Tibial nerve (tissue), 4 donors: ENCODE results near the gene CDHR1. TPM values are rescaled to one million over a fixed set of nuclear protein-coding genes. Genes with fewer than 3 reads are reported as not detected.
A peak's percentile ranks its signal among the peaks of the same experiment; 100 is the strongest.

Experiments
- DNase-seq, 2 donors: peaks; one replicate each; pipeline ENCODE4 v3.0.0-alpha.2; 2019; ENCODE audit warnings: low spot score in 2 of 2
- H3K27ac ChIP-seq, 4 donors: fragments of 200-600 bp; sonication (generic) in 3 of 4; one replicate each; pipeline ENCODE4 v1.5.1; 2017 to 2019; ENCODE audit warnings: mild to moderate bottlenecking in 1 of 4
- H3K27me3 ChIP-seq, 2 donors: fragments of 200-600 bp; sonication (generic) in 1 of 2; one replicate each; pipeline versions ENCODE4 v1.5.1 to v1.6.0; 2017 to 2019
- H3K36me3 ChIP-seq, 3 donors: fragments of 200-600 bp; sonication (generic); one replicate each; pipeline ENCODE4 v1.5.1; 2018 to 2019
- H3K4me1 ChIP-seq, 4 donors: fragments of 200-600 bp; sonication (generic) in 3 of 4; one replicate each; pipeline ENCODE4 v1.5.1; 2017 to 2019
- H3K4me3 ChIP-seq, 4 donors: fragments of 200-600 bp; sonication (generic) in 3 of 4; one replicate each; pipeline ENCODE4 v1.5.1; 2017 to 2019; ENCODE audit warnings: mild to moderate bottlenecking in 1 of 4, moderate library complexity in 1 of 4
- H3K9me3 ChIP-seq, 4 donors: fragments of 200-600 bp; sonication (generic) in 3 of 4; one replicate each; pipeline ENCODE4 v1.5.1; 2017 to 2019
- EP300 ChIP-seq, 2 donors: sonication (generic); formaldehyde crosslinking; IDR thresholded peaks; one replicate each; pipeline ENCODE4 v1.6.1; 2017; ENCODE audit warnings: antibody characterized with exemption in 2 of 2, mild to moderate bottlenecking in 1 of 2
- POLR2A ChIP-seq, 2 donors: fragments of 450-650 bp; IDR thresholded peaks; one replicate each; pipeline ENCODE4 v1.6.1; 2017; ENCODE audit warnings: antibody characterized with exemption in 2 of 2, mild to moderate bottlenecking in 2 of 2, moderate library complexity in 2 of 2
- WGBS, 2 donors: methylation state at CpG; one replicate each; pipeline ENCODE4 v1.1.5; 2018; 5-methylcytosine and 5-hydroxymethylcytosine counted together
- total RNA-seq, 4 donors: library from RNA; depleted of rRNA; stranded (reverse); fragments of >200 nt; gene quantifications; one replicate each; pipeline ENCODE4 v1.1.0, GENCODE V29; 2016
- TF ChIP-seq, protein P1 (sequence below), 5 experiments: fragments of 200-600 bp in 3 of 5; fragments of 450-650 bp in 2 of 5; sonication (generic) in 3 of 5; IDR thresholded peaks; one replicate each; pipeline ENCODE4 v1.5.1; 2016 to 2019; ENCODE audit warnings: antibody characterized with exemption in 5 of 5, mild to moderate bottlenecking in 3 of 5, moderate library complexity in 2 of 5

Gene CDHR1
- total RNA-seq, 4 donors from 2014 or later = 0.30 to 1.0 (median 0.44) TPM; not detected in 1

DNA sequence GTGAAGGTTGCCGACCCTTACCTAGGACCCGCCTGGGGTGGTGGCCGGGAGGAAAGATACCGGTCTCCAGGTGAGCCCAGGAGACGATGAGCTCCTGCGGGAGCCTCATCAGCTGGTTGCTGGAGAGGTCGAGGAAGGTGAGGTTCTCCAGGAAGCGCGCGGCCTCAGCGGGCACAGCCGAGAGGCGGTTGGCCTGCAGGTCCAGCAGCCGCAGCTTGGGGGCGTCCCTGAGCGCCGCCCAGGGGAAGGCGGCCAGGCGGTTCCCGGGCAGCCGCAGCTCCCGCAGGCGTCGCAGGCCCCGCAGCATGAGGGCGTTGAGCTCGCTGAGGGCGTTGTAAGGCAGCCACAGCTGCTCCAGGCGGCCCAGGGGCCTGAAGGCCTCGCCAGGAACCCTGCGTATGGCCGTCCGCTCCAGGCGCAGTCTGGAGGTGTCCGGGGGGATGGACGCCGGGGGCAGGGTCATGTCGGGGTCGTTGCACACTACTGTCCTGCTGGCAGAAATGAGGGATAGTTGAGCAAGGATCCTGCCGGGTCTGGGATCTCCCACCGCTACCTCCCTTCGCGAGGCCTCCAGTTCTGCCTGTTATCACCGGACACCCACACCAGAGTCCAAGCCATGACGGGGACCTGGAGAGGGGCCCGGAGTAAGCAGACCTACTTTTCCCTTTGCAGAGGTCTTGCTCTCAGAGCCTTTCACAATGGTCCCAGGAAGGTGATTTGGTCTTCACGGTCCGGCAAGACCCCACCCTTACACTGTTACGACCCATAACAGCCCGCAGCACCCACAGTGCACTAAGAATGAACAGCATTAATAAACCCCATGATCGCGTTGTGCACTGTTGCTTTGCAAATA is 43.1 kb downstream of the CDHR1 start:
- WGBS, 2 donors = 54% methylated on average over 41 to 47 of the region's 52 CpGs

DNA sequence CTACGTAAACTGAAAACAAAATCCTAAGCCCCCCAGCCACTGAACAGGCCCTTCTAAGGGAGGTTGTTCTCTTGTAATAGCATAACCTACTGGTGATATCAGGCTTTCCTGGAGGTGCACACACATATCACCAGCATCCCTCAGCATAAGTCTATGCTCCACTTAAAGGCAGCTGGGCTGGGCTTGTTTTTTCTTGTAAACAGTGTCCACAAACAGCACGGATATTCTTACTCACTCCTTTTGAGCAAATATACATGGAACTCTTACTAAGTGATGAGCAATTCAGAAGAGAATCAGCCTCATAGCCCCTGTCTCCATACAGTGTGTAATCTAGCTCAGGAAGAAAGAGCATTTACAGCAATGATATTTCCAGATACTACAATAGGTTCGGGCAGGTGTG is 44.6 kb downstream of the CDHR1 start:
- Histone ChIP-seq H3K4me1 (peaks cover 0 to 8% (median 0%) of the 10 kb centered on the region in 4 donors), H3K9me3 (no peaks in the 10 kb centered on the region), H3K27ac (no peak overlapping the region), H3K27me3 (peaks cover 0 to 8% of the 10 kb centered on the region in 2 donors), H3K36me3 (no peaks in the 10 kb centered on the region), H3K4me3 (no peak overlapping the region)
- no peak for TF ChIP-seq EP300 (IDR thresholded peaks at IDR 0.05)
- TF ChIP-seq, protein P1, sequence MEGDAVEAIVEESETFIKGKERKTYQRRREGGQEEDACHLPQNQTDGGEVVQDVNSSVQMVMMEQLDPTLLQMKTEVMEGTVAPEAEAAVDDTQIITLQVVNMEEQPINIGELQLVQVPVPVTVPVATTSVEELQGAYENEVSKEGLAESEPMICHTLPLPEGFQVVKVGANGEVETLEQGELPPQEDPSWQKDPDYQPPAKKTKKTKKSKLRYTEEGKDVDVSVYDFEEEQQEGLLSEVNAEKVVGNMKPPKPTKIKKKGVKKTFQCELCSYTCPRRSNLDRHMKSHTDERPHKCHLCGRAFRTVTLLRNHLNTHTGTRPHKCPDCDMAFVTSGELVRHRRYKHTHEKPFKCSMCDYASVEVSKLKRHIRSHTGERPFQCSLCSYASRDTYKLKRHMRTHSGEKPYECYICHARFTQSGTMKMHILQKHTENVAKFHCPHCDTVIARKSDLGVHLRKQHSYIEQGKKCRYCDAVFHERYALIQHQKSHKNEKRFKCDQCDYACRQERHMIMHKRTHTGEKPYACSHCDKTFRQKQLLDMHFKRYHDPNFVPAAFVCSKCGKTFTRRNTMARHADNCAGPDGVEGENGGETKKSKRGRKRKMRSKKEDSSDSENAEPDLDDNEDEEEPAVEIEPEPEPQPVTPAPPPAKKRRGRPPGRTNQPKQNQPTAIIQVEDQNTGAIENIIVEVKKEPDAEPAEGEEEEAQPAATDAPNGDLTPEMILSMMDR (IDR thresholded peaks at IDR 0.05) = no peak
- no peak for TF ChIP-seq POLR2A (IDR thresholded peaks at IDR 0.05)
- no peak for DNase-seq
- 85 to 88% methylated on average over 3 of the region's 3 CpGs for WGBS, 2 donors

More for the DNA sequence above, 43.1 kb downstream of the CDHR1 start:
- Histone ChIP-seq H3K27ac (no peak overlapping the region), H3K4me3 (no peak overlapping the region), H3K4me1 (no peaks in the 10 kb centered on the region), H3K27me3 (peaks cover 0 to 10% of the 10 kb centered on the region in 2 donors), H3K9me3 (no peaks in the 10 kb centered on the region), H3K36me3 (no peaks in the 10 kb centered on the region)
- TF ChIP-seq, protein P1 (IDR thresholded peaks at IDR 0.05) = no peak
- TF ChIP-seq POLR2A (IDR thresholded peaks at IDR 0.05) (no peak), EP300 (IDR thresholded peaks at IDR 0.05) (no peak)
- DNase-seq = no peak

DNA sequence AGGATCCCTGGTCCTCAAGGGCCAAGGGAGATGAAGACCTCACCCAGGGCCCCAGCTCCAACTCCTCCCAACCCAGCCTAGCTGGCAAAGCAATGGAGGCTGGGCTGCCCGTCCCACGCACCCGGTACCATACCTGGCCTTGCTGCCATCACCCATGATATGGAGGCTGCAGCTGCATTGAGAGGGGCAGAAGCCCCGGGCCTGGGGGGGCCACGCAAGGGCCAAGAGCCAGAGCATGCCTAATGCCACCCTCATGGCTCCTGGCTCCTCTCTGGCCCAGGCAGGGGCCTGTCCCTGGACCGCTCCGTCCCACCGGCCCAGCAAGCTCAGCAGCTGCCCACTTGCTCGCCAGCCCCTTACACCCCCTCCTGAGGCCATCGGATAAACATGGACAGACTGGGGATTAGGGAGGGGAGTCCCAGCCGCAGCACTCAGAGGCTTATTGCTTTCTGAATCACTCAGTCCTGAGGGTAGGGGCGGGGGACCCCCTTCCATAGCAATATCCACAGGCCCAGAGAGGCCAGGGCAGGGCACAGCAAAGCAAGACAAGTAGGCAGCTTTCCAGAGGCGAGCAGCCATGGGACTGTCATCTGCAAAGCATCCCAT is 47.0 kb downstream of the CDHR1 start, which contains the start of gene LRIT1:
Gene LRIT1, minus strand, starts transcription at position 362 of the 606 bp plus-strand sequence. Its CDS starts 107 bp downstream, at position 255.
- H3K4me3 ChIP-seq = no peak within 1 kb of the TSS
- 83 to 84% methylated on average over 13 of the region's 13 CpGs for WGBS, 2 donors
- no peak for TF ChIP-seq EP300 (IDR thresholded peaks at IDR 0.05)
- TF ChIP-seq, protein P1 (IDR thresholded peaks at IDR 0.05) = no peak
- TF ChIP-seq POLR2A (IDR thresholded peaks at IDR 0.05) = no peak
- no peak within 1 kb of the TSS for H3K27ac ChIP-seq
- no peaks in the 10 kb centered on the region for H3K36me3 ChIP-seq
- no peaks in the 10 kb centered on the region for H3K9me3 ChIP-seq
- no peak for DNase-seq
- H3K4me1 ChIP-seq = peaks cover 0 to 27% (median 0%) of the 10 kb centered on the region in 4 donors
- H3K27me3 ChIP-seq = peaks cover 0 to 7% of the 10 kb centered on the region in 2 donors

DNA sequence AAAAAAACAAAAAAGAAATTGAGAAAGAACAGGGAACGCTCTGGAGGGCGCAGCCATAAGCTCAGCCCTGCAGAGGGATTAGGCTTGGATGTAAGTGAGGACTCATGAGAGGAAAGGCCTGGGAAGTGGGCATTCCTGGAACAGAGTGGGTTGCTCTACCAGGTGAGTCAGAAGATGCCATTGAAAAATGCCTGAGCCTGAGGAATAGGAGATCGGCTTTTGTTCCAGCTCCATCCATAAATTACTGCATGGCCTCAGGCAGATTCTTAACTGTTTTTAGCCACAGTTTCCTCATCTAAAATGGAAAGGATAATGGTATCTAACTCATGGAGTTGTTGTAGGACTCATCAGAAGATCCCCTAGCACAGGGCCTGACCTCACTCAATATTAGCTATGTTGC is 49.4 kb downstream of the CDHR1 start:
- Histone ChIP-seq H3K27ac (peak overlapping the region in 3 of 4 donors; percentile 64 to 84 (median 75)), H3K27me3 (no peaks in the 10 kb centered on the region), H3K36me3 (no peaks in the 10 kb centered on the region), H3K4me3 (no peak overlapping the region), H3K4me1 (peaks cover 0 to 27% (median 0%) of the 10 kb centered on the region in 4 donors), H3K9me3 (no peaks in the 10 kb centered on the region)
- no peak for DNase-seq
- WGBS, 2 donors = 87 to 89% methylated on average over 3 of the region's 3 CpGs
- TF ChIP-seq POLR2A (IDR thresholded peaks at IDR 0.05) (no peak), EP300 (IDR thresholded peaks at IDR 0.05) (no peak)
- TF ChIP-seq, protein P1 (IDR thresholded peaks at IDR 0.05) = no peak
